SK-N-SH treated with all-trans-retinoic acid at 6 μM for 48 hours (cell line): Measurements from ENCODE around the gene MAGED2.

Experiments used
- ESRRG ChIP-seq: fragments of 250-450 bp; sonication (Bioruptor Pico); IDR thresholded peaks from 2 replicates; pipeline ENCODE4 v1.6.1; 2021; ENCODE audit warnings: mild to moderate bottlenecking
- ZFP3 ChIP-seq: fragments of 250-450 bp; sonication (Bioruptor Pico); IDR thresholded peaks from 2 replicates; pipeline ENCODE4 v1.5.0; 2020; ENCODE audit warnings: mild to moderate bottlenecking, moderate library complexity

DNA sequence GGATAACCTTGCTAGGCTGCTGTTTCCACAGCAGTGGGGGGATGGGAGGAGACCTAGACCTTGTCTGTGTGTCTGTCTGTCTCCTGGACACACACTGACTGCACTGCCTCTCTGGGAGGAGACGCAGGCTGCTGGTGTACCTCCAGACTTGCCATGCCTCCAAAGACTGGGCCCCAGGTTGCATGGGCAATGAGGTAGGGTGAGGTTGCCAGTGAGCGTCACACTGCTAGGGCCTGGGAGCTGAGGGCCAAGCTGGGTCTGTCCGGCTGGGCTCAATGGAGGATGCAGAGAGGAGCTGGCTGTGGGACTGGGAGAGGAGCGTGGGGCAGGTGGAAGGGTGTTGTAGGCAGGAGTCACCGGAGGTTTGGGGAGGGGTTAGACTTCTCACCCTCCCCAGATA is 16.6 kb downstream of the MAGED2 start:
- TF ChIP-seq ESRRG (CRISPR knock-in tag) (no peak), ZFP3 (CRISPR knock-in tag) (no peak)
